GM12873 (cell line): ENCODE measurements around the gene LRIG3.

Source experiments
- TF ChIP-seq, protein P1 (sequence below): IDR thresholded peaks from 2 replicates; pipeline ENCODE4 v1.5.1; 2012; ENCODE audit warnings: low read depth, mild to moderate bottlenecking, moderate library complexity, low read length, control low read depth; ENCODE audit not compliant: insufficient read depth; ENCODE audit errors: missing control alignments

Gene LRIG3

GRCh38 chr12:58877243-58877743, 43.0 kb downstream of the LRIG3 start:
- TF ChIP-seq, protein P1, sequence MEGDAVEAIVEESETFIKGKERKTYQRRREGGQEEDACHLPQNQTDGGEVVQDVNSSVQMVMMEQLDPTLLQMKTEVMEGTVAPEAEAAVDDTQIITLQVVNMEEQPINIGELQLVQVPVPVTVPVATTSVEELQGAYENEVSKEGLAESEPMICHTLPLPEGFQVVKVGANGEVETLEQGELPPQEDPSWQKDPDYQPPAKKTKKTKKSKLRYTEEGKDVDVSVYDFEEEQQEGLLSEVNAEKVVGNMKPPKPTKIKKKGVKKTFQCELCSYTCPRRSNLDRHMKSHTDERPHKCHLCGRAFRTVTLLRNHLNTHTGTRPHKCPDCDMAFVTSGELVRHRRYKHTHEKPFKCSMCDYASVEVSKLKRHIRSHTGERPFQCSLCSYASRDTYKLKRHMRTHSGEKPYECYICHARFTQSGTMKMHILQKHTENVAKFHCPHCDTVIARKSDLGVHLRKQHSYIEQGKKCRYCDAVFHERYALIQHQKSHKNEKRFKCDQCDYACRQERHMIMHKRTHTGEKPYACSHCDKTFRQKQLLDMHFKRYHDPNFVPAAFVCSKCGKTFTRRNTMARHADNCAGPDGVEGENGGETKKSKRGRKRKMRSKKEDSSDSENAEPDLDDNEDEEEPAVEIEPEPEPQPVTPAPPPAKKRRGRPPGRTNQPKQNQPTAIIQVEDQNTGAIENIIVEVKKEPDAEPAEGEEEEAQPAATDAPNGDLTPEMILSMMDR, result no peak

DNA sequence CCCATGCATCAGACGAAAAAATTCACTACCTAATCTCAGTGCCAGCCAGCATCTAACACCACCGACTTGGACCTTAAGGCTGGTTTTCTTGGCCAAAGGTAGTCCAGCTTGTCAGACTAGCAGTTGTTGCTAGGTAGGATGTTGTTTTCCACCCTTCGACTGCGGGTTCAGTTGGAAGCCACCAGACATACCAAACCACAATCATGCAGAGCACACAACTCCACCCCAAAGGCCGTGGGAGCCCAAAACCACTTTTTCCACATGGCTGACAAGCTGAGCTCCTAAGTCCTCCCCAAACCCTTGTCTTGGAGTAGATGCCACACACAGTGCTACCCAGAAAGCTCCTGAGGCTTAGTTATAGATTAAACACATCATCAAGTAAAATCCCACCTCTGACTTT, 46.8 kb downstream of the LRIG3 start:
- TF ChIP-seq, protein P1, result no peak

- TF ChIP-seq, protein P1, result no peak
These were observed 48.7 kb downstream of the LRIG3 start for GRCh38 chr12:58871556-58871955.

DNA sequence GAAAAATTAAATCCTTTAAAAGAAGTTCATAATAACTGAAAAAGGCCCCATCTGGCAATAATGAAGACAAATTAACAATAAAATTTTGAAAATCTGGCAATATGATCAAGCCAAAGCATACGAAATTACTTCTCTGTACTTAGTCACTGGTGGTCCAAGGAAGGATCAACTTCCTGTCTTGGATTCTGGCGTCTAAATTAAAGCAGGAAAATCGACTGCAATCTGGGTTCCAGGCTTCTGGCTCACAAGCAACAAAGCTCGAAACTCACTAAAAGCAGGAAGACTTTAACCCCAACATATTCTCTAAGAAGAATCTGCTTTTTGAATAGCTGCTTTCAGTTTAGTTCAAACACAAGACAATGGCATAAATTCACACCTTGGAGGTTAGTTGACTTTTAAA, 49.7 kb downstream of the LRIG3 start:
- TF ChIP-seq, protein P1, result no peak

DNA sequence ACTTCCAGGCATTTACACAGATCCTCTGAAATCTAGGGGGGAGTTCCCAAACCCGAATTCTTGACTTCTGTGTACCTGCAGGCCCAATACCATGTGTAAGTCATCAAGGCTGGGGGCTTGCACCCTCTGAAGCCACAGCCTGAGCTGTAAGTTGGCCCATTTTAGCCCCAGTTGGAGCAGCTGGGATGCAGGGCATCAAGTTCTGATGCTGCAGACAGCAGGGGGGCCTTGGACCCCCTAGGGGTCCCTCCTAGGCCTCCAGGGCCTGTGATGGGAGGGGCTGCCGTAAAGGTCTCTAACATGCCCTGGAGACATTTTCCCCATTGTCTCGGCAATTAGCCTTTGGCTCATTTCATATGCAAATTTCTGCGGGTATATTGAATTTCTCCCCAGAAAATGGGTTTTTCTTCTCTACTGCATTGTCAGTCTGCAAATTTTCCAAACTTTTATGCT, 59.5 kb downstream of the LRIG3 start:
- TF ChIP-seq, protein P1, result no peak

- TF ChIP-seq, protein P1, result no peak
These were observed 60.1 kb downstream of the LRIG3 start for GRCh38 chr12:58860056-58860787.

GRCh38 chr12:58858030-58858429, 62.3 kb downstream of the LRIG3 start:
- TF ChIP-seq, protein P1, result no peak
